ENCODE data around the gene MTREX. TPM values are rescaled to one million over a fixed set of nuclear protein-coding genes. Genes with fewer than 3 reads are reported as not detected.

The MTREX gene
- total RNA-seq, 4 donors from 2014 or later = 57.2 to 124 (median 61.5) TPM

DNA sequence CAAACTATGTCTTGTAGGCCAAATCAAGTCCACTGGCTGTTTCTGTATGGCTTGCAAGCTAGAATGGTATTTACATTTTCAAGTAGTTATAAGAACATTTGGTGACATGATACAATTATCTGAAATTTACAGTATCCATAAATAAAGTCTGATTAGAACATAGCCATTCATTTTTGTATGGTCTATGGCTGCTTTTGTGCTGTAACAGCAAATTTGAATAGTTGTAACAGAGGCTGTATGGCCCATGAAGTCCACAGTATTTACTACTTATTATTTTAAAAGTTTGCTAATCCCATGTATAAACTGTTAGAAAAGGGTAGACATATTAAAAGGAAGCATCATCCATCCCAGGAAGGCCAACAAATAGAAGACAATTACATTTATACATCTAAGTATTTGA is 18.0 kb upstream of the MTREX start:
- no peaks in the 10 kb centered on the region for H3K27me3 ChIP-seq
- no peak for TF ChIP-seq POLR2A (IDR thresholded peaks at IDR 0.05)
- TF ChIP-seq, protein P1, sequence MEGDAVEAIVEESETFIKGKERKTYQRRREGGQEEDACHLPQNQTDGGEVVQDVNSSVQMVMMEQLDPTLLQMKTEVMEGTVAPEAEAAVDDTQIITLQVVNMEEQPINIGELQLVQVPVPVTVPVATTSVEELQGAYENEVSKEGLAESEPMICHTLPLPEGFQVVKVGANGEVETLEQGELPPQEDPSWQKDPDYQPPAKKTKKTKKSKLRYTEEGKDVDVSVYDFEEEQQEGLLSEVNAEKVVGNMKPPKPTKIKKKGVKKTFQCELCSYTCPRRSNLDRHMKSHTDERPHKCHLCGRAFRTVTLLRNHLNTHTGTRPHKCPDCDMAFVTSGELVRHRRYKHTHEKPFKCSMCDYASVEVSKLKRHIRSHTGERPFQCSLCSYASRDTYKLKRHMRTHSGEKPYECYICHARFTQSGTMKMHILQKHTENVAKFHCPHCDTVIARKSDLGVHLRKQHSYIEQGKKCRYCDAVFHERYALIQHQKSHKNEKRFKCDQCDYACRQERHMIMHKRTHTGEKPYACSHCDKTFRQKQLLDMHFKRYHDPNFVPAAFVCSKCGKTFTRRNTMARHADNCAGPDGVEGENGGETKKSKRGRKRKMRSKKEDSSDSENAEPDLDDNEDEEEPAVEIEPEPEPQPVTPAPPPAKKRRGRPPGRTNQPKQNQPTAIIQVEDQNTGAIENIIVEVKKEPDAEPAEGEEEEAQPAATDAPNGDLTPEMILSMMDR (IDR thresholded peaks at IDR 0.05) = no peak
- no peaks in the 10 kb centered on the region for H3K4me1 ChIP-seq
- H3K4me3 ChIP-seq = no peak overlapping the region
- H3K36me3 ChIP-seq = peaks cover 0 to 96% (median 0%) of the 10 kb centered on the region in 3 donors
- no peak overlapping the region for H3K27ac ChIP-seq
- DNase-seq = no peak
- no peaks in the 10 kb centered on the region for H3K9me3 ChIP-seq

DNA sequence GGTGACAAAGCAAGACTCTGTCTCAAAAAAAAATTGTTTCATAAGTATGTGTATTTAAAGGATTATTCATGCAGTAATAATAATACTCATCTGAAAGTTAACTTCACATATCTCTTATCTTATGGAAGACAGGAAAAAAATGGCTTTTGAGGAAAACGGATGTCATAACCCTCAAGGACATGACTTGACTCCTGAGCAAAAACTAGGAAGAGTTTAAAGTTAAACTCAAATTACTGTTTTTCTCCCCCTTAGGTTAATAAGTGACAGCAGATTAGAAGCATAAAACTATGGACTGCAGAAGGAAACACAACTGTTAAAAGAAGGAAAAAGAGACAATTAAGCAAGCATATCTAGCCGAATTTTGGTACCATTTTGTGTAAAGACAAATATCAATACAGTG is 16.8 kb upstream of the MTREX start:
- no peak overlapping the region for H3K27ac ChIP-seq
- TF ChIP-seq, protein P1 (IDR thresholded peaks at IDR 0.05) = no peak
- TF ChIP-seq POLR2A (IDR thresholded peaks at IDR 0.05) = no peak

DNA sequence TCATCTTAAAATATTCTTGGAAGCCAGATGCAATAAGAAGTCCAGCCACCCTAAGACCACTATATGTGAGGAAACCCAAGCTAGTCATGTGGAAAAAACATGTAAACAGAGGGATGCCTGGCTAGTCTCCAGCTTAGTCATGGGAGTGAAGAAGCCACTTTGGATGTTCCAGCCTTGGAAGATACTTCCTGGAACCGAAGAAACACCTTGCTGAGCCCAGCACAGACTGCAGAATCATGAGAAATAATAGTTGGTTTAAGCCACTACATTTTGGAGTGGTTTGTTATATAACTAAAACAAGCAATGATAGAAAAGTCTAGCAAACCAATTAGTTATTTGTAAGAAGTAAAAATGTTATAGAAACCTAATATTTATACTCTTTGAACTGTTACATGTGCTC is 12.9 kb upstream of the MTREX start:
- no peaks in the 10 kb centered on the region for H3K4me1 ChIP-seq
- peaks cover 0 to 63% (median 0%) of the 10 kb centered on the region in 3 donors for H3K36me3 ChIP-seq
- H3K27me3 ChIP-seq = no peaks in the 10 kb centered on the region
- TF ChIP-seq, protein P1 (IDR thresholded peaks at IDR 0.05) = no peak
- TF ChIP-seq POLR2A (IDR thresholded peaks at IDR 0.05) = no peak
- H3K27ac ChIP-seq = no peak overlapping the region
- no peak overlapping the region for H3K4me3 ChIP-seq
- no peak for DNase-seq
- no peaks in the 10 kb centered on the region for H3K9me3 ChIP-seq

More for the DNA sequence above, 16.8 kb upstream of the MTREX start:
- no peaks in the 10 kb centered on the region for H3K4me1 ChIP-seq
- no peak for DNase-seq
- peaks cover 0 to 94% (median 0%) of the 10 kb centered on the region in 3 donors for H3K36me3 ChIP-seq
- no peaks in the 10 kb centered on the region for H3K27me3 ChIP-seq
- no peaks in the 10 kb centered on the region for H3K9me3 ChIP-seq
- H3K4me3 ChIP-seq = no peak overlapping the region

DNA sequence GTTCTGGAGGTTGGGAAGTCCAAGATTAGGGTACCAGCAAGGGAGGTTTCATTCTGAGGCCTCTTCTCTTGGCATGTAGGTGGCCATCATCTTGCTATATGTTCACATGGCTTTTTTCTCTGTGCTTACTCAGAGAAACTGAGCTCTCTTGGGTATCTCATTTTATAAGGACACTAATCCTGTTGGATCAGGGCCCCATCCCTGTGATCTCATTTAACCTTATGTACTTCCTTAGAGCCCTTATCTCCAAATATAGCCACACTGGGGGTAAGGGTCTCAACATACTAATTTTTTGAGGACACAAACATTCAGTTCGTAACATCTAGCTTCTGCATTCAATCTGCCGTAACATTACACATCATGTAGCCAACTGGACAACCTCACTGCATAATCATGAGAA is 6.9 kb upstream of the MTREX start:
- Histone ChIP-seq H3K27ac (no peak overlapping the region), H3K4me3 (no peak overlapping the region)
- TF ChIP-seq, protein P1 (IDR thresholded peaks at IDR 0.05) = no peak
- no peak for TF ChIP-seq POLR2A (IDR thresholded peaks at IDR 0.05)

DNA sequence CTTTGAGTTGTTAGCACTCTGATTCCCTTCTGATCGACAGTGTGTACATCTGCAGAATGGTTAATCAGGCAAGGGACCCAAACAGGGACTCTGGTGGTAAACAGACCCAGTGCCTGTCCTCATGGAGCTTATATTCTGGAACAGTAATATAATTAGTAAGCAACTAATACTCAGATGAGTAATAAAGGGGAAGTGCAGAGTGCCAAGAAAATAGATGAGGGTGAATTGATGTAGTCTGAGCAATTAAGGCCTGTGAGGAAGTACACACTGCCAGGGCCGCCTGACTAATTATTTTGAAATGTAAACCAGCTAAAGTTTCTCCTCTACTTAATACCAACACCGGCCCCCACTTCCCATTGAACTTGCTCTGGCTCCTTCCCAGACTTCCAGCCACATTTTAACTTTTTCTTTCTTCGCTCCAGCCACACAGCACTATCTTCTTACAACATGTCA is 4.5 kb upstream of the MTREX start:
- DNase-seq = no peak
- H3K27me3 ChIP-seq = no peaks in the 10 kb centered on the region

More for the DNA sequence above, 6.9 kb upstream of the MTREX start:
- no peaks in the 10 kb centered on the region for H3K9me3 ChIP-seq
- no peak for DNase-seq
- H3K27me3 ChIP-seq = no peaks in the 10 kb centered on the region
- peaks cover 0 to 16% (median 0%) of the 10 kb centered on the region in 4 donors for H3K4me1 ChIP-seq
- peaks cover 0 to 12% (median 0%) of the 10 kb centered on the region in 3 donors for H3K36me3 ChIP-seq

More for the DNA sequence above, 4.5 kb upstream of the MTREX start:
- H3K4me1 ChIP-seq = peaks cover 0 to 24% (median 5%) of the 10 kb centered on the region in 4 donors
- H3K9me3 ChIP-seq = no peaks in the 10 kb centered on the region
- TF ChIP-seq, protein P1 (IDR thresholded peaks at IDR 0.05) = no peak
- no peak for TF ChIP-seq POLR2A (IDR thresholded peaks at IDR 0.05)
- H3K27ac ChIP-seq = no peak overlapping the region
- no peak overlapping the region for H3K4me3 ChIP-seq
- H3K36me3 ChIP-seq = peaks cover 0 to 7% (median 0%) of the 10 kb centered on the region in 3 donors

Data from Peyer's patch (tissue), 4 donors.